GM12875 (cell line): ENCODE data around the gene ZNF747.
"Not testable (repeated sequence)": the region's sequence is repeated elsewhere in the genome, so short reads cannot be mapped to it uniquely, and the experiment has no call there.

Experiments used
- H3K4me3 ChIP-seq: one replicate; pipeline ENCODE4 v1.5.1; 2011; ENCODE audit warnings: low read depth, low read length, control low read depth
- TF ChIP-seq, protein P1 (sequence below): IDR thresholded peaks from 2 replicates; pipeline ENCODE4 v1.5.1; 2011; ENCODE audit warnings: low read depth, mild to moderate bottlenecking, control low read depth, inconsistent platforms, low read length, moderate library complexity, borderline replicate concordance; ENCODE audit not compliant: insufficient read depth

ZNF747 gene

GRCh38 chr16:30548416-30549253, 14.0 kb upstream of the ZNF747 start:
- no peak overlapping the region for H3K4me3 ChIP-seq
- TF ChIP-seq, protein P1, sequence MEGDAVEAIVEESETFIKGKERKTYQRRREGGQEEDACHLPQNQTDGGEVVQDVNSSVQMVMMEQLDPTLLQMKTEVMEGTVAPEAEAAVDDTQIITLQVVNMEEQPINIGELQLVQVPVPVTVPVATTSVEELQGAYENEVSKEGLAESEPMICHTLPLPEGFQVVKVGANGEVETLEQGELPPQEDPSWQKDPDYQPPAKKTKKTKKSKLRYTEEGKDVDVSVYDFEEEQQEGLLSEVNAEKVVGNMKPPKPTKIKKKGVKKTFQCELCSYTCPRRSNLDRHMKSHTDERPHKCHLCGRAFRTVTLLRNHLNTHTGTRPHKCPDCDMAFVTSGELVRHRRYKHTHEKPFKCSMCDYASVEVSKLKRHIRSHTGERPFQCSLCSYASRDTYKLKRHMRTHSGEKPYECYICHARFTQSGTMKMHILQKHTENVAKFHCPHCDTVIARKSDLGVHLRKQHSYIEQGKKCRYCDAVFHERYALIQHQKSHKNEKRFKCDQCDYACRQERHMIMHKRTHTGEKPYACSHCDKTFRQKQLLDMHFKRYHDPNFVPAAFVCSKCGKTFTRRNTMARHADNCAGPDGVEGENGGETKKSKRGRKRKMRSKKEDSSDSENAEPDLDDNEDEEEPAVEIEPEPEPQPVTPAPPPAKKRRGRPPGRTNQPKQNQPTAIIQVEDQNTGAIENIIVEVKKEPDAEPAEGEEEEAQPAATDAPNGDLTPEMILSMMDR: no peak

GRCh38 chr16:30546115-30546514, 11.5 kb upstream of the ZNF747 start:
- TF ChIP-seq, protein P1: no peak
- no peak overlapping the region for H3K4me3 ChIP-seq

DNA sequence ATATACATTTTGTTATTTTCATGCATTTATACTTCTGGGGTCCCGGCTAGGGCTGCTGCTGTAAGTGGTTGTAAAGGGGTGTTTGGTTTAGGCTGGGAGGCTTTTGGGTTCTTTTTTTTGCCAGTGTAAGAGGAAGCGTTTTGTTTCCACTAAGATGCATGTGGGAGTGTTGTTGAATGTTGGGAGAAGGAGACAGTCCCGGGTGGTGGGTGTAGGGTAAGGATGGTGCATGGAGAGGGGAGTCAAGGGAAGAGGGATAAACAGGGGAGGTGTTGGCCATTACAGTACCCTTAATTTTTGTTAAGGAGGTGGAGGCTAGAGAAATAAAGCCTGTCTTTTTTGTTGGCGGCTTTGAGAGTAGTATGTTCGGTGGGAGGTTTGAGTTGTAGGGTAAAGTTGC, 8.4 kb upstream of the ZNF747 start:
- TF ChIP-seq, protein P1: no peak
- no peak overlapping the region for H3K4me3 ChIP-seq

- no peak overlapping the region for H3K4me3 ChIP-seq
- TF ChIP-seq, protein P1: no peak
Measured at GRCh38 chr16:30541502-30542329, 7.1 kb upstream of the ZNF747 start.

DNA sequence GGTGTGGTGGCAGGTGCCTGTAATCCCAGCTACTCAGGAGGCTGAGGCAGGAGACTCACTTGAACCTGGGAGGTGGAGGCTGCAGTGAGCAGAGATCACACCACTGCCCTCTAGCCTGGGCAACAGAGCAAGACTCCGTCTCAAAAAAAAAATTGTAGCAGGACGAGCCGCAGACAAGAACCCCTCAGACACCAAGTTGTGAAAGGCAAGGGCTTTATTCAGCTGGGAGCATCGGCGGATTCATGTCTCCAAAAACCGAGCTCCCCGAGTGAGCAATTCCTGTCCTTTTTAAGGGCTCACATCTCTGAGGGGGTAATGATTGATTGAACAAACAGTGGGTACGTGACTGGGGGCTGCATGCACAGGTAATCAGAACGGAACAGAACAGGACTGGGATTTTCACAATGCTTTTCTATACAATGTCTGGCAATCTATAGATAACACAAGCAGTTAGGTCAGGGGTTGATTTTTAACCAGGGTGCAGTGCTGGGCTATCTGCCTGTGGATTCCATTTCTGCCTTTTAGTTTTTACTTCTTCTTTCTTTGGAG, 6.3 kb upstream of the ZNF747 start:
- not testable (repeated sequence) for H3K4me3 ChIP-seq

GRCh38 chr16:30539986-30540526, 5.4 kb upstream of the ZNF747 start:
- not testable (repeated sequence) for H3K4me3 ChIP-seq

DNA sequence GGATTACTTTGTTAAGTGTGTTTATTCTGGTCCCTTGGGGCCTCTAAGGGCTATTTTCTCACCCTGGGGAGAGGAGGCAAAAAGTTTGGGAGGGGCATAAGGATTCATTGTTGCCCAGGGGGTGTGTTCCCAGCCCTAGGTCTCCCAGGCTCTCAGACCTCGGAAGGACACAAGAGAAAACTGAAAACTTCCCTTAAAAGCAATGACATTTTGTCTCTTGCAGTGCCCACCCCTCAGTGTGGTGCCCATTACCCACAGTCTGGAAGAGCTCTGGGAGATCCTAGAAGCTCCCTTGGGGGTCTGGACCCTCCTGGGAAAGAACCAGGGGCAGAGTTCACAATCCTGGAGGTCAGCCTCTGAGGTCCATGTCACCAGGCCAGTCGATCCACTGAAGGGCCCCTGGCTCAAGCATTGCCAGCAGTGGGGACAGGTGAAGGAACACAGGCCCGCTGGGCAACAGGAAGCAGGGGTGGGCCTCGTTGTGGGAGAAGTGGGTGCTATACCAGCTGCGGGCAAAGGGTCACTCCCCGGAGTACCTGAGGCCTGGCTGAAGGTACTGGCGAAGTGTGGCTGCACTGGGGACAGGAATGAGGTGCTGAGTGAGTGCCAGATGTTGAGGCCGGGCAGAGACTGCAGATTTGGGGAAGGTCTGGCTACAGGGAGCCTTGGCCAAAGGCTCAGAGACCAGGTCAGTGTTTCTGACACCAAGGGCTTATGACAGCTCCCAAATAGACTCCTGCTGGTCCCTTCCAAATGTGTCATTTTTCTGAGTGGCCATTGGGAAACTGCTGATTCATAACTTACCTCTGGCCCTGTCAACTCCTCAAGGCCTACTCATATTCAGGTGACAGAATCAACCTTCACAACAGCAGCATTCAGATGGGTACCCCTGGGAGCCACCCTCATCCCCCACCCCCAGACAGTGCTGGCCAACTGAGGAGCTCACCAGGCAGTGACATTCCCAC, 4.6 kb upstream of the ZNF747 start:
- TF ChIP-seq, protein P1: no peak
- no peak overlapping the region for H3K4me3 ChIP-seq

GRCh38 chr16:30536391-30537024, 1.9 kb upstream of the ZNF747 start:
- H3K4me3 ChIP-seq: not testable (repeated sequence)
